ENCODE measurements around the gene FAN1.

The FAN1 gene

DNA sequence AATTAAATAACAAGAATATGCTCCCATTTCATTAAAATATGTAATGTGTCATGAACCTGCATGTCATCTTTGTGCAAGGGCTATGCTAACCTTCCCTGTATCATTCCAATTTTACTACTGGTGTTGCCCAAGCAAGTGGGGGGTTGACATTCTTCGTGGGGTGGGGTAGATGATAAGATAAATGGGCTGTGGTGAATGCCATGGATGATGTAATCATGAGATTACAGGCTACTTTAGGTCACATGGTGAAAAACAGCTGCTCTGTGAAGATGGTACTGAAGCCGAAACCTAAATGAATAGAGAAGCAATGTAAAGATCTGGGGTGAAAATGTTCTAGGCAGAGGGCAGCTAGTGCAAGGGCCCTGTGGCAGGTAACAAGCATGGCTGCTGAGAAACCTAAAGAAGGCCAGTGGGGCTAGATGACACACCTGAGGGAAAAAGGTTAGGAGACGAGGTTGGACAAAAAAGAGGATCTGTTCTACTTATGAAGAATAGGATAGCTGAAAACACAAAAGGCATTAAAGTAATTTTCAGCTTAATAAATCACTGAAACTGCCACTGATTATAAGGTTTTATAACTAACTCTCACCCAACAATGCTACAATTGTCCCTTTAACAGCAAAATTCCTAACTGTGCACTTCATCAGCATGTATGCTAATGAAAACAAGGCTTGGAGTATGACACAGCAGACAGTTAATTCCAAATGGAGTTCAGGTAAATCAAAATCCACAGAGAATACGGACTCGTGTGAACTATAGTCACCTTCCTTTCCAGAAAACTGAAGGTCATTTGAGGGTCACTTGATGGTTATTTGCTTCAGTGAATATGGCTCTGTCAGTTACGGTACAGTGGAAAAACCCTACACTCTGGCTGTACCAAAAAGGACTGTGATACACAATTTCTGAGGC is 52.8 kb downstream of the FAN1 start:
- DNase-seq (ENCODE audit: low read depth in 2 of 2) = no peak

- no peak for DNase-seq (ENCODE audit: low read depth in 2 of 2)
These were observed 54.5 kb downstream of the FAN1 start for GRCh38 chr15:30958219-30958618.

DNA sequence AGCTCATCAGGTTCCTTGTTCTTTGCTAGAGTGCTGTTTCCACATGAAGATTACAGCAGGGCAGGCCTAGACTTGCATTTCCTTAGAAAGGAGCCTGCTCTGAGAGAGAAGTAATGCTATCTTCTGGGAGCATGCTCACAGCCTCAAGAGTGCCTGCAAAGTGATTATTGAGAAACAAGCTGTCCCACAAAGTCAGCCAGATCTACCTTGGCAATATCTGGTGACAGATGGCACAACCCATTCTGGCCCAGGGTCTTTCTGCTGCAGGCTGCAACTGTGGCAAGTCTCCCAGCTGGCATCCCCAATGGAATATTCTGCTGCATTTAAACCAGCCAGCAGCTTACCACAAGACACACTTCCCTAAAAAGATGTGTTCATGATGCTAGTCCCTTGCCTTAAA is 58.4 kb downstream of the FAN1 start:
- no peak for DNase-seq (ENCODE audit: low read depth in 2 of 2)

DNA sequence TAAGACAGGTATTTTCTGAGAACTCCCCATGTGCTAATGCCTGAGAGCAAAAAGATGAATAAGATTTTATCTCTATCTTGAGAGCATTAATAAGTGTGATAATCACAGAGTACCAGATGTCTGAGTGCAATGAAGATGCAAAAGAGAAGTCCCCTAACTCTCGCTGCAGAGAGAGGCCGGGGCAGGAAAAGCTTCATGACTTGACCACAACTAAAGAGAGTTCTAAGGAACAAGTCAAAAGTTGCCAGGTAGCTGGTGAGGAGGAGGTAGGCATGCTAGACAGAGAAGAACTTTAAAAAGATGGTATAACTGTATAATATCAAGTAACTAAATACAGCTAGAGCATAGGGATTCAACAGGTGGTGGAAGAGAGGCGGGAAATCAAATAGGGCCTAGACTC is 58.9 kb downstream of the FAN1 start:
- DNase-seq (ENCODE audit: low read depth in 2 of 2) = no peak

DNA sequence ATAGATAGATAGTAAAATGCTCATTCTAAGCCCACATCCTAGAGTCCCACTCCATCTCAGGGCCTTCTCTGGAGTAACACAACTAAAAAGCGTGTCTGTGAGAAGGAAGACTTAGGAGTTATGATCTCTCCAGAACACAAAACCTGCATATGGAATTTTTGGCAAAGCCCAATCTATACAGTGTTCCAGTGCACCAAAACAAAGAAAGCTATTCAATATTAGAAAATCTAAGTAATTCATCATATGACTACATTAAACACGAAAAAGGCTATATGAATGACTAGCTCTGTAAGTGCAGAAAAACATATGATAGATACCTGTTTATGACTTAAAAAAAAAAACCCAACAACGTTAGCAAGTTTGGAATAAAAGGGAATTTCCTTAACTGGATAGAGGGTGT is 60.0 kb downstream of the FAN1 start:
- DNase-seq (ENCODE audit: low read depth in 2 of 2) = no peak

DNA sequence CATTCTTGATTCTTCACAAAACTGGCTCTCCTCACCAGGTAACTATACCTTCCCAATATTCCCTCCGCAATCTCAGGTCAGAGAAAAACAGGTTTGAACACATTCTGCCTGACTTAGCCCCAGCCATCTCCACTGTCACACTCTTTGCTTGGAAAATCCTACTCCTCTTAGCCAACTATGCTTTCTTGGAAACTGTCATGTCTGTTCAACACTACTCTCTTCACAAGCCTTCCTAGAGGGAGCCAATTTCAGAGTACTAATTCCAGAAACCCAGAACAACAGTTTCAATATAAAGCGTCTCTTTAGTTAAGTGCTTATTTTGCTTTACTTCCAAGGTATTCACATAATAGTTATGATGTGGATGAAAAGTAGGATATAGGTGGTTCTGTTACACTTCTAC is 66.0 kb downstream of the FAN1 start:
- no peak for DNase-seq (ENCODE audit: low read depth in 2 of 2)

GRCh38 chr15:30973379-30973778 is 69.7 kb downstream of the FAN1 start:
- no peak for DNase-seq (ENCODE audit: low read depth in 2 of 2)

- DNase-seq (ENCODE audit: low read depth in 2 of 2) = no peak
These were observed 70.4 kb downstream of the FAN1 start for GRCh38 chr15:30974112-30974511.

GRCh38 chr15:30978328-30978727 is 74.6 kb downstream of the FAN1 start:
- no peak for DNase-seq (ENCODE audit: low read depth in 2 of 2)

DNA sequence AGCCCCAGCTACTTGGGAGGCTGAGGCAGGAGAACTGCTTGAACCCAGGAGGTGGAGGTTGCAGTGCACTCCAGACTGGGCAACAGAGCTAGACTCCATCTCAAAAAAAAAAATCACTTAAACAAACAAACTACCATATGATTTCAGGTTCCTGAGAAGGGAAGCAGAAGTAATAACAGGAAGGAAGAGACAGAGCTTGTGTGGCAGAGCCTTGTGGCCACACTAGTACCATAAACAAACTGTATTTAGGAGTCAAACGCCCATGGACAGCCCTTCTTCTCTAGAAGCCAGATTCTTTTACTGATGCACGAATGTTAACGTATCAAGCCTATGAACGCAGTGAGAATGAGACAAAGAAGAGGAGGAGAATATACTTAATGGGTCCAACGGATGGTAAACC is 75.7 kb downstream of the FAN1 start:
- DNase-seq (ENCODE audit: low read depth in 2 of 2) = no peak

DNA sequence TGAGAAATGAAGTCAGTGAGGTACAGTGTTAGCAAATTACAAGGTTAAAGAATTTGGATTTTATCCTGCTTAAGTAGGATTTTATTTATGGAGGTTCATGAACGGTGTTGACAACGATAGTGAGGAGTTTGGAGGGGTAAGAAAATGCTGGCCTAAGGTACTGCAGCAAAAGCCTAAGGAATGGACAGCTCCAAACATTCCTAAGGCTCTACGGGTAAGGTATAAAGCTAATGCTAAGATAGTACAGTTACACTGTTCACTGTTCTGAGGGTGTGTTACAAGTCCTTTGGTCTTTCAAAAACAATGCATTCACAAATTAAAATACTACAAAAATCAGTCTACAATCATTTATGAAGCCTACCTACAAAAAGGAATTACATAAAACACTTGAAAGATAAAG is 80.4 kb downstream of the FAN1 start:
- no peak for DNase-seq (ENCODE audit: low read depth in 2 of 2)

DNA sequence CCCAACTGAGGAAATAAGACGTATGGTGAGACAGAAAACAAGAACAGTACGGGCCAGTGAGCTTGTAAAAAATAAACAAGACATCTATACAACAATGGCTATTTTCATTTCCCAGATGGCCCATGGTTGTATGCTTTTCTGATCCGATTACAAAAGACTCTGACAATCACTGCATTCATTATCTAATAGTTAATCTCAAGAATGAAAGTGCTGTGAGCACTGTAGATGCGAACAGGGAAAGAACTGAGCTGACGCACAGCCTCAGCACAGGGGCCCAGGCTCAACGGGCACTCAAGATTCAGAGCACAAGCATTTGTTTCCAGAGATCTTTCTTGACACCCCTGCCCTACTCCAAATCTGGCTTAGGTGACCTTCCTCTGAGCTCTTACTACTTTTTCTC is 80.8 kb downstream of the FAN1 start:
- no peak for DNase-seq (ENCODE audit: low read depth in 2 of 2)

DNA sequence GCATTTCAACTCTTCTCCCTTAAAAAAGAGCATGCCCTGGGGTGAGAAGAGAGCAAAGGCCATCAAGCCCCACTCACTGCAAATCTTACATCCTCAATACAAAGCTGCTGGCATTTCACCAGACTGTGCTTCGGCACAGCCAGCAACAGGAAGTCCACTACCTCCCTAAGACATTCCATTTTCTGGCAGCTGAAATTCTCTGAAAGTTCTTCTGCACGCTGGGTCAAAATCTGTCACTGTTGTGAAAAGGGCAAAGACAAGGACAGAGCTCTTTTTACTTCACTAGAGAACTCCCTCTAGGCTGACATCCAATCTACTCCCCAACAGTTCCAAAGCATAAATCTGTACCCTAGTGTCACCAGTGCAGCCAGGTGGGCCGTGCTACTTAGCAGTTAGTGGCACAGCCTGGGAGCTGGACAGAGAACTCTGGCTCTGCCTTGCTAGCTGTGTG is 81.4 kb downstream of the FAN1 start:
- DNase-seq (ENCODE audit: low read depth in 2 of 2) = no peak

GRCh38 chr15:30990036-30990435 is 86.3 kb downstream of the FAN1 start:
- no peak for DNase-seq (ENCODE audit: low read depth in 2 of 2)

DNA sequence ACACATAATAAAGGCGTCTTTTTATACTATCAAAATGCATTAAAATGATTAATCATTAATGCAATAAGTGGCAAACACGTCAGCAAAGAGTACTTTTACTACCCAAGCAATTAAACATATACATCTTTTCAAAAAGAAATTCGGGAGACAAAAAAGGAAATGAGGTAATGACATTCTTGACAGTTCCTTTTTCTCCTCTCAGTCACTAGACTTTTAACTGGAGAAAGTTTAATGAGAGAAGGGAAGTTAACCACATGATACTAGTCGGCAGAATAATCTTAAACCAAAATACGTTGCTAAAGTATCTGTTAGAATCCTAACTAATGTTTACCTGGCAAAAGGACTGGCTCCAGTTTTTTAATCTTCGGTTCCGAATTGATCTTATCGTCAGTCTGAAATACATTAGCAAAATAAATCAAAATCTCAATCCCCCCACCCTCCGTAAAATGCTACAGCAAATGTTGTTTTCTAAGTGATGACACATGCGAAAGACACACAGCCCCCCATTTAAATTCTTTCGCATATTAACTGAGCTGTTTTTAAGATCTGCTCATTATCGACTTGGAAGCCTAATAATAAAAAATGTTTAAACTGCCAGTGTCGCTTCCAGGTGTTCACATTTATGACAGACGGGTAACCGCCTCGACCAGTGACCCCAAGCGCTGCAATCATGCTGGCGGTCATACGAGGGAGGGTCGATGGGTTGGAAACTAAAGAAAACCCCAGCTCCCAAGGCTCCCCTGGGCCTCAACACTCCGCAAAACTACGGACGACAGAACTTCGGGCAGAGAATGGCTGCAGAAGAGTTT is 86.9 kb downstream of the FAN1 start:
- DNase-seq (ENCODE audit: low read depth in 2 of 2) = no peak

DNA sequence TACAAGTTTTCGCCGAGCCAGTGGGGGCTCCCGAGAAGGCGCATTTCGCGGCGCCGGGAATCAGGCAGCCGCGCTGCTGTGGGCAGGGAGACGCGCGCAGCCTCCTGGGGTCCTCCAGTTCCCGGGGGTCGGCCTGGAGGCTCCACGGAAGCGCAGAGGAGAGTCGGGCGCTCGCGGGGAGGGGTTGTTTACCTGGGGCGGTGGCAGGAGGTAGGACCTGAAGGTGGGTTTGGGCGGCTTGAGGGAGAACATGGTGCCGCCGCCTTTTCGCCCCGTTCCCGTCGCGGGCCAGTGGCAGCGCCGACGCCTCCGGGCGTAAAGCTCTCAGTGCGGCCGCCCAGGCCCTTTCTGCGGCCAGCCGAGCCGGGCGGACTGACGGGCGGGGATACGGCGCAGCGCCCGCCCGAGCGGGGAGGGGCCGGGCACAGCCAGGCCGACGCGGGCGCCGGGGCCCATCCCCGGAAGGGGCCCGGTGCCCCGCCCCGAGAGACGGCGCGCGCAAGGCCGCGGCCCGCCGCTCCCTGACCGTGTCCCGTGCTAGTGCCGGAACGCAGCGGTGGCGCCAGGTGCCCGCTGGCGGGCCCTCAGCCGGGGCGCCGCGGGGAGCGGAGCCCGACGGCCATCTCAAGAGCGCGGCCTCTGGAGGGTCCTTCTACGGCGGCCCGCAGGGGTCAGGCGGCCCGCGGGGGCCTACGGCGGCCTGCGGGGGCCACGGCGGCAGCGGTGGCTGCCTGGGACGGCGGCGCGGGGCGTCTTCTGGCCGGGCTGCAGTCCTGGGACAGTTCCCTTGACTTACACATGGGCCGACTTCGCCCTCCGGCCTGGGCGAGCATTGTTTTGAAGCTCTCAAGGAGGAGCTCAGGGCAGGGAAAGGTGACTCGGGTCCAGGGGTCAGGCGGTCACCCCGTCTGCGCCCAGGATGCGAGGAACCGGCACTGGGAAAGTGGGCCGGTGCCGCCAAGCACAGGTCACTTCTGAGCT is 87.8 kb downstream of the FAN1 start, which contains the start of gene MTMR10:
TSS of gene MTMR10 (minus strand) at position 374 of the 981 bp plus-strand sequence. CDS start at position 252, 122 bp downstream.
- DNase-seq (ENCODE audit: low read depth in 2 of 2) = peak; percentile 13 to 70

GRCh38 chr15:30992249-30992864 is 88.6 kb downstream of the FAN1 start:
- DNase-seq (ENCODE audit: low read depth in 2 of 2) = no peak

Data from stimulated activated CD8-positive, alpha-beta memory T cell treated with anti-CD3 and anti-CD28 coated beads, Interleukin-7, amount 100 ng/mL, for 4 hours (primary cell).